ENCODE results near the gene TOR1A.
"Not testable (repeated sequence)": the region's sequence is repeated elsewhere in the genome, so short reads cannot be mapped to it uniquely, and the experiment has no call there.

Gene TOR1A

GRCh38 chr9:129798973-129799372 is 25.0 kb downstream of the TOR1A start:
- DNase-seq (ENCODE audit: low read depth), result no peak
- no peak for TF ChIP-seq CTCF (conservative IDR thresholded peaks at IDR 0.05; ENCODE audit: low read depth, low read length)

GRCh38 chr9:129796029-129796428 is 27.9 kb downstream of the TOR1A start:
- not testable (repeated sequence) for DNase-seq (ENCODE audit: low read depth); H3K4me3 ChIP-seq (ENCODE audit: low read length)

More at GRCh38 chr9:129798973-129799372, 25.0 kb downstream of the TOR1A start:
- H3K4me3 ChIP-seq (ENCODE audit: low read length), result no peak overlapping the region

- no peak for DNase-seq (ENCODE audit: low read depth)
Observed at GRCh38 chr9:129794549-129794948, 29.4 kb downstream of the TOR1A start.

GRCh38 chr9:129786481-129786880 is 37.5 kb downstream of the TOR1A start:
- no peak for TF ChIP-seq CTCF (conservative IDR thresholded peaks at IDR 0.05; ENCODE audit: low read depth, low read length)
- no peak for DNase-seq (ENCODE audit: low read depth)
- no peak overlapping the region for H3K4me3 ChIP-seq (ENCODE audit: low read length)

More at GRCh38 chr9:129794549-129794948, 29.4 kb downstream of the TOR1A start:
- TF ChIP-seq CTCF (conservative IDR thresholded peaks at IDR 0.05; ENCODE audit: low read depth, low read length), result no peak
- no peak overlapping the region for H3K4me3 ChIP-seq (ENCODE audit: low read length)

GRCh38 chr9:129785866-129786265 is 38.1 kb downstream of the TOR1A start:
- DNase-seq (ENCODE audit: low read depth), result no peak
- no peak for TF ChIP-seq CTCF (conservative IDR thresholded peaks at IDR 0.05; ENCODE audit: low read depth, low read length)
- no peak overlapping the region for H3K4me3 ChIP-seq (ENCODE audit: low read length)

- not testable (repeated sequence) for H3K4me3 ChIP-seq (ENCODE audit: low read length); DNase-seq (ENCODE audit: low read depth)
Observed at GRCh38 chr9:129784970-129785369, 39.0 kb downstream of the TOR1A start.

GRCh38 chr9:129783516-129784361 is 40.2 kb downstream of the TOR1A start:
- no peak for DNase-seq (ENCODE audit: low read depth)
- peak; percentile 89 for TF ChIP-seq CTCF (conservative IDR thresholded peaks at IDR 0.05; ENCODE audit: low read depth, low read length)
- no peak overlapping the region for H3K4me3 ChIP-seq (ENCODE audit: low read length)

- TF ChIP-seq CTCF (conservative IDR thresholded peaks at IDR 0.05; ENCODE audit: low read depth, low read length), result no peak
- DNase-seq (ENCODE audit: low read depth), result no peak
- H3K4me3 ChIP-seq (ENCODE audit: low read length), result no peak overlapping the region
Observed at GRCh38 chr9:129781981-129782380, 42.0 kb downstream of the TOR1A start.
